ENCODE results near the gene GMPS. TPM values are rescaled to one million over a fixed set of nuclear protein-coding genes. Genes with fewer than 3 reads are reported as not detected.

Gene GMPS
- total RNA-seq, 1 experiment from 2014 or later: 128 TPM

DNA sequence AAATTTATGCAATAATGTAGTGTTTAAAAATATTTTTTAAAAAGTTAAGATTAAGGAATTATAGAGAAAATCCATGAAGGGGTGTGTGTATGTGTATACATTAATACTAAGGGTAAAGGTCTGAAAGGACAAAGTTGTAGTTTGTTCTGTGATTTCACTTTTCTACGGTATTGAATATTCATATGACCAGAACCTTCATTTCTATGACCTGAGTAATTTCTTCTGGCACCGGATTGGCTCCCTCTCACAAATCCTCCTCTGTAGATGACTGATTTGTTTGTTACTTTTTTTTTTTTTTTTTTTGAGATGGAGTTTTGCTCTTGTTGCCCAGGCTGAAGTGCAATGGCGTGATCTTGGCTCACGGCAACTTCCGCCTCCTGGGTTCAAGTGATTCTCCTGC, 20.9 kb downstream of the GMPS start:
- TF ChIP-seq, protein P1, sequence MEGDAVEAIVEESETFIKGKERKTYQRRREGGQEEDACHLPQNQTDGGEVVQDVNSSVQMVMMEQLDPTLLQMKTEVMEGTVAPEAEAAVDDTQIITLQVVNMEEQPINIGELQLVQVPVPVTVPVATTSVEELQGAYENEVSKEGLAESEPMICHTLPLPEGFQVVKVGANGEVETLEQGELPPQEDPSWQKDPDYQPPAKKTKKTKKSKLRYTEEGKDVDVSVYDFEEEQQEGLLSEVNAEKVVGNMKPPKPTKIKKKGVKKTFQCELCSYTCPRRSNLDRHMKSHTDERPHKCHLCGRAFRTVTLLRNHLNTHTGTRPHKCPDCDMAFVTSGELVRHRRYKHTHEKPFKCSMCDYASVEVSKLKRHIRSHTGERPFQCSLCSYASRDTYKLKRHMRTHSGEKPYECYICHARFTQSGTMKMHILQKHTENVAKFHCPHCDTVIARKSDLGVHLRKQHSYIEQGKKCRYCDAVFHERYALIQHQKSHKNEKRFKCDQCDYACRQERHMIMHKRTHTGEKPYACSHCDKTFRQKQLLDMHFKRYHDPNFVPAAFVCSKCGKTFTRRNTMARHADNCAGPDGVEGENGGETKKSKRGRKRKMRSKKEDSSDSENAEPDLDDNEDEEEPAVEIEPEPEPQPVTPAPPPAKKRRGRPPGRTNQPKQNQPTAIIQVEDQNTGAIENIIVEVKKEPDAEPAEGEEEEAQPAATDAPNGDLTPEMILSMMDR (IDR thresholded peaks at IDR 0.05; ENCODE audit: unreplicated experiment): no peak
- intact Hi-C loops (cut with micrococcal nuclease): no loop called here
- no peak overlapping the region for H3K4me3 Mint-ChIP-seq (ENCODE audit: unreplicated experiment)
- CTCF ChIA-PET: no interaction called here
- H3K27me3 Mint-ChIP-seq (ENCODE audit: insufficient read depth, unreplicated experiment): no peaks in the 10 kb centered on the region
- no peak for DNase-seq (ENCODE audit: unreplicated experiment)
- no TSS peak for BruUV-seq (replicated peaks)
- POLR2A ChIA-PET: interaction anchor here (1.0 kb wide), 1 partner anchor 37 kb away, joined by 3 read pairs; the partner anchor contains the start of gene SLC33A1
- peaks cover 29% of the 10 kb centered on the region for H3K4me1 Mint-ChIP-seq (ENCODE audit: insufficient read depth, unreplicated experiment)
- no peaks in the 10 kb centered on the region for H3K9me3 Mint-ChIP-seq (ENCODE audit: unreplicated experiment)
- no peak overlapping the region for H3K27ac Mint-ChIP-seq (ENCODE audit: low read depth, unreplicated experiment)
- peaks cover 36% of the 10 kb centered on the region for H3K36me3 Mint-ChIP-seq (ENCODE audit: insufficient read depth, unreplicated experiment)

DNA sequence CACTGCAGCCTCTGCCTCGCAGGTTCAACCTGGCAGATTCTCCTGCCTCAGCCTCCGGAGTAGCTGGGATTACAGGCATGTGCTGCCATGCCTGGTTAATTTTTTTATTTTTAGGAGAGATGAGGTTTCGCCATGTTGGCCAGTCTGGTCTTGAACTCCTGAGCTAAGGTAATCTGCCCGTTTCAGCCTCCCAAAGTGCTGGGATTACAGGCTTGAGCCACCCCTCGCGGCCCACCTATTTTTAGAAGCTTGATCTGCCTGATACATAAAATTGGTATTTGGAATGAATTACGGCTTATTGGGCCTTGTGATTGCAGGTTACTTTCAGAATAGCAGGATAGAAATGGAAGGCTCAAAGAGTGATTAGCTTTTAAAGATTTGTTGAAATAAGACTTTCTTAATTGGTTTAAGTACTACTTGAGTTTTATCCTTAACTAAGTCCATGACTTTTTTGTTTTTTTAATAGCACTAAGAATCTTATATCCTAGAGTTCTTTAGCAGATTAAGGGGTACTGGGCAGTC, 25.0 kb downstream of the GMPS start:
- BruUV-seq (replicated peaks): no TSS peak
- no peaks in the 10 kb centered on the region for H3K9me3 Mint-ChIP-seq (ENCODE audit: unreplicated experiment)
- ChIA-PET POLR2A (interaction anchor here (1.0 to 1.6 kb wide), 3 partner anchors 11 to 25 kb away, joined by 3 to 10 read pairs (median 6); partner anchors contain the start of gene GMPS), CTCF (interaction anchor here (0.6 to 1.6 kb wide), 2 partner anchors 29 to 53 kb away, joined by 3 to 4 read pairs; no protein-coding TSS in a partner anchor)
- H3K27me3 Mint-ChIP-seq (ENCODE audit: insufficient read depth, unreplicated experiment): no peaks in the 10 kb centered on the region
- H3K4me3 Mint-ChIP-seq (ENCODE audit: unreplicated experiment): no peak overlapping the region
- TF ChIP-seq, protein P1 (IDR thresholded peaks at IDR 0.05; ENCODE audit: unreplicated experiment): no peak
- peaks cover 55% of the 10 kb centered on the region for H3K36me3 Mint-ChIP-seq (ENCODE audit: insufficient read depth, unreplicated experiment)
- intact Hi-C loops (cut with micrococcal nuclease): no loop called here
- H3K27ac Mint-ChIP-seq (ENCODE audit: low read depth, unreplicated experiment): no peak overlapping the region
- no peak for DNase-seq (ENCODE audit: unreplicated experiment)
- peaks cover 5% of the 10 kb centered on the region for H3K4me1 Mint-ChIP-seq (ENCODE audit: insufficient read depth, unreplicated experiment)

DNA sequence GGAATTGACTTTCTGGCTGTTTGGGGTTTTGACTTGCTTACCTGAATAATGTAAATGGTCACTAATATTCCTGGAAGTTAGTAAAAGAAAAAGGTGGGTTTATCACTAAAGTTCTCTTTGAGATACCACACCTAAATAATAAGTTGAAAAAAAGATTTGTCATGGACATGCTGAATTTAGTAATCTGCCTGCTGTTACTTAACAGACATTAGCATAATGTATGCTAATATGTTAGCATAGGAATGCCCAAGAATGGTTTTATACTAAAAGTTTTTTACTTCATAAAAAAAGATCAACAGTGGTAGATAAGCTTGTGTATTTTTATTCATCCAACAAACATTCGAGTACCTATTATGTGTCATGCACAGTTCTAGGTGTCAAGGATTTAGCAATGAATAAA, 36.5 kb downstream of the GMPS start:
- ChIA-PET POLR2A (no interaction called here), CTCF (interaction anchor here (0.7 kb wide), 1 partner anchor 33 kb away, joined by 3 read pairs; no protein-coding TSS in a partner anchor)
- Mint-ChIP-seq H3K36me3 (ENCODE audit: insufficient read depth, unreplicated experiment) (peaks cover 60% of the 10 kb centered on the region), H3K4me3 (ENCODE audit: unreplicated experiment) (no peak overlapping the region), H3K27me3 (ENCODE audit: insufficient read depth, unreplicated experiment) (no peaks in the 10 kb centered on the region), H3K9me3 (ENCODE audit: unreplicated experiment) (no peaks in the 10 kb centered on the region), H3K27ac (ENCODE audit: low read depth, unreplicated experiment) (no peak overlapping the region), H3K4me1 (ENCODE audit: insufficient read depth, unreplicated experiment) (no peaks in the 10 kb centered on the region)
- intact Hi-C loops (cut with micrococcal nuclease): no loop called here
- no TSS peak for BruUV-seq (replicated peaks)
- no peak for DNase-seq (ENCODE audit: unreplicated experiment)
- TF ChIP-seq, protein P1 (IDR thresholded peaks at IDR 0.05; ENCODE audit: unreplicated experiment): no peak

DNA sequence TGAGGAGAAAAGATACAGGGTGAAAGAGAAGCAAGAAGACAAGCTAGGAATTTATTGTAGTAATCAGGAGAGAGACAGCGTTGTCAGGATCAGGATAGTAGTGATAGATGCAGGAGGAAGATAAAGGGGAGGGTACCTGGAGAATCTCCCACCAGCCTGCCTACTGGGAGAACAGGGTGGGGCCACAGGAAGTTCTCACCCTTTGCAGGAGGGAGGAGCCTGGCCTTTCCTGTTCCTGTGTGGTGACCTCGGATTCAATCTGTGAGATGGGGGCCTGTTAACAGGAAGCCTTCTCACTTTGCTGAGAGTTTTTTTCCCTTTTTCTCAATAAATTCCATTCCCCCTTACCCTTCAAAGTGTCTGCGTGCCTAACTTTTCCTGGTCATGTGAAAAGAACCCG, 37.6 kb downstream of the GMPS start:
- DNase-seq (ENCODE audit: unreplicated experiment): no peak
- H3K27me3 Mint-ChIP-seq (ENCODE audit: insufficient read depth, unreplicated experiment): no peaks in the 10 kb centered on the region
- TF ChIP-seq, protein P1 (IDR thresholded peaks at IDR 0.05; ENCODE audit: unreplicated experiment): no peak

More for the DNA sequence above, 37.6 kb downstream of the GMPS start:
- ChIA-PET POLR2A (interaction anchor here (0.7 to 1.3 kb wide), 2 partner anchors 12 to 20 kb away, joined by 3 read pairs; no protein-coding TSS in a partner anchor), CTCF (no interaction called here)
- intact Hi-C loops (cut with micrococcal nuclease): no loop called here
- Mint-ChIP-seq H3K4me3 (ENCODE audit: unreplicated experiment) (no peak overlapping the region), H3K36me3 (ENCODE audit: insufficient read depth, unreplicated experiment) (peaks cover 67% of the 10 kb centered on the region), H3K27ac (ENCODE audit: low read depth, unreplicated experiment) (peak overlapping the region; percentile 1), H3K4me1 (ENCODE audit: insufficient read depth, unreplicated experiment) (no peaks in the 10 kb centered on the region), H3K9me3 (ENCODE audit: unreplicated experiment) (no peaks in the 10 kb centered on the region)
- BruUV-seq (replicated peaks): no TSS peak

Data from MCF 10A (cell line).